Neuronal stem cell (in vitro differentiated cells): ENCODE data around the gene SNUPN.
A peak's percentile ranks its signal among the peaks of the same experiment; 100 is the strongest.

Source experiments
- DNase-seq: peaks from one replicate; pipeline ENCODE4 v3.0.0-alpha.2; 2013; ENCODE audit warnings: low spot score
- H2AFZ ChIP-seq: one replicate; pipeline ENCODE4 v1.6.1; 2013; ENCODE audit warnings: mild to moderate bottlenecking, low read length, inconsistent platforms
- H2AK5ac ChIP-seq: 2 replicates; pipeline ENCODE4 v1.6.1; 2013; ENCODE audit warnings: low read depth, mild to moderate bottlenecking, inconsistent platforms, low read length, moderate library complexity, mixed read lengths
- H2BK120ac ChIP-seq: 2 replicates; pipeline ENCODE4 v1.6.1; 2013; ENCODE audit warnings: low read depth, mild to moderate bottlenecking, inconsistent platforms, low read length, moderate library complexity, mixed read lengths
- H2BK12ac ChIP-seq: one replicate; pipeline ENCODE4 v1.6.1; 2013; ENCODE audit warnings: low read length, inconsistent platforms
- H2BK15ac ChIP-seq: 2 replicates; pipeline ENCODE4 v1.6.1; 2013; ENCODE audit warnings: mild to moderate bottlenecking, low read length, inconsistent platforms, mixed read lengths
- H2BK5ac ChIP-seq: one replicate; pipeline ENCODE4 v1.6.1; 2013; ENCODE audit warnings: inconsistent platforms, mild to moderate bottlenecking, low read length, moderate library complexity
- H3K14ac ChIP-seq: one replicate; pipeline ENCODE4 v1.6.1; 2013; ENCODE audit warnings: low read length, inconsistent platforms
- H3K18ac ChIP-seq: 2 replicates; pipeline ENCODE4 v1.6.1; 2013; ENCODE audit warnings: low read length, inconsistent platforms
- H3K23ac ChIP-seq: 2 replicates; pipeline ENCODE4 v1.6.1; 2013; ENCODE audit warnings: low read depth, mild to moderate bottlenecking, mixed read lengths, low read length, inconsistent platforms; ENCODE audit not compliant: poor library complexity
- H3K27ac ChIP-seq: replicated peaks from 3 replicates; pipeline ENCODE4 v1.5.1; 2013; ENCODE audit warnings: low read length, inconsistent platforms
- H3K27me3 ChIP-seq, 3 experiments: 2 replicates each; pipeline ENCODE4 v1.6.1; 2013; ENCODE audit warnings: low read length in 3 of 3, mild to moderate bottlenecking in 2 of 3, inconsistent platforms in 1 of 3, low read depth in 1 of 3, mixed read lengths in 1 of 3, moderate library complexity in 1 of 3; ENCODE audit not compliant: control insufficient read depth in 3 of 3, insufficient read depth in 3 of 3
- H3K36me3 ChIP-seq, 2 donors: replicated peaks in 1 of 2; 2 replicates each; pipeline ENCODE4 v1.6.1; 2013; ENCODE audit warnings: low read length in 2 of 2; ENCODE audit not compliant: control insufficient read depth in 2 of 2, insufficient read depth in 2 of 2
- H3K4ac ChIP-seq: 2 replicates; pipeline ENCODE4 v1.6.1; 2013; ENCODE audit warnings: inconsistent platforms, mild to moderate bottlenecking, low read length, moderate library complexity
- H3K4me1 ChIP-seq, 2 donors: 1 replicate in 1 of 2; 2 replicates in 1 of 2; pipeline ENCODE4 v1.6.1; 2013; ENCODE audit warnings: low read length in 2 of 2, low read depth in 1 of 2; ENCODE audit not compliant: control insufficient read depth in 2 of 2, insufficient read depth in 1 of 2
- H3K4me2 ChIP-seq: one replicate; pipeline ENCODE4 v1.6.1; 2013; ENCODE audit warnings: mild to moderate bottlenecking, low read length, inconsistent platforms; ENCODE audit not compliant: insufficient read depth, poor library complexity, severe bottlenecking
- H3K4me3 ChIP-seq, 2 donors: 2 replicates each; pipeline ENCODE4 v1.5.1; 2013; ENCODE audit warnings: low read length in 2 of 2, mild to moderate bottlenecking in 2 of 2, inconsistent platforms in 1 of 2, moderate library complexity in 1 of 2
- H3K79me1 ChIP-seq: one replicate; pipeline ENCODE4 v1.6.1; 2013; ENCODE audit warnings: low read depth, mild to moderate bottlenecking, inconsistent platforms, low read length, moderate library complexity
- H3K9ac ChIP-seq: one replicate; pipeline ENCODE4 v1.6.1; 2013; ENCODE audit warnings: mild to moderate bottlenecking, low read depth, low read length, inconsistent platforms; ENCODE audit not compliant: poor library complexity
- H3K9me3 ChIP-seq, 2 donors: replicated peaks in 1 of 2; 2 replicates each; pipeline versions ENCODE3 to v1.6.1; 2013; ENCODE audit warnings: low read length in 2 of 2, mild to moderate bottlenecking in 2 of 2, inconsistent platforms in 1 of 2, low read depth in 1 of 2, mixed read lengths in 1 of 2, moderate library complexity in 1 of 2; ENCODE audit not compliant: control insufficient read depth in 2 of 2, insufficient read depth in 1 of 2
- H4K8ac ChIP-seq: one replicate; pipeline ENCODE4 v1.6.1; 2013; ENCODE audit warnings: low read depth, mild to moderate bottlenecking, inconsistent platforms, low read length, moderate library complexity
- H4K91ac ChIP-seq: one replicate; pipeline ENCODE4 v1.6.1; 2013; ENCODE audit warnings: low read length, low read depth, mild to moderate bottlenecking, inconsistent platforms; ENCODE audit not compliant: poor library complexity
- WGBS, 2 donors: extraction: QIAGEN DNeasy Blood & Tissue Kit; methylation state at CpG; one replicate each; pipeline ENCODE4 v1.1.7; 2013; ENCODE audit warnings: missing lambda C conversion rate in 2 of 2, mixed read lengths in 1 of 2; ENCODE audit not compliant: insufficient read length in 2 of 2, insufficient replicate concordance in 1 of 2; ENCODE audit errors: extremely low coverage in 2 of 2; 5-methylcytosine and 5-hydroxymethylcytosine counted together

The SNUPN gene

DNA sequence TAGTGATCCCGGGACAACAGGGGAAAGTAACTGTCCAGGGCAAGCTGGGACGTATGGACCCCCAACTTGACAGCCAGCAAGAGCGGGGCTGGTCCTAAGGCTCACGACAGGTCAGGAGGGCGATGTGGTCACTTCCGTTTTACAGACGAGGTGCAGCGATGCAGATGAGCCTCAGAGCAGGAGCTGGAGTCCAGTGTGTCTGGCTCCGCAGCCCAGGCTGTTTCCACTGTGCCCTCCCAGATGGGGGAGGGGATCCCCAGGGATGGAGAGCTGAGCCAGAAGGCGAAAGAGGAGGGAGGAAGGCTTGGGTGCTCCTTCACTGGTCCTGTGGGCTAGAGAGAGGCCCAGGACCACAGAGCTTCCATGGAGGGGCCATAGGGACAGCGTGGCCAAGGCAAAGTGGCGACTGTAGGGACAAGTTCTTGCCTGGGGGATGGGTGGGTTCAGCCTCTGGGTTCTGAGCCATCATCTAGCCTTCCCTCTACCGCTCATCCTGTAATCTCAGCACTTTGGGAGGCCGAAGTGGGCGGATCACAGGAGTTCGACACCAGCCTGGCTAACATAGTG, 27.9 kb upstream of the SNUPN start:
- no peak overlapping the region for H2BK5ac ChIP-seq
- no peak overlapping the region for H3K27ac ChIP-seq
- peak overlapping the region in 1 of 2 donors; percentile 16 for H3K4me3 ChIP-seq
- no peak overlapping the region for H4K8ac ChIP-seq
- no peak overlapping the region for H2BK15ac ChIP-seq
- no peak overlapping the region for H3K4me2 ChIP-seq
- no peaks in the 10 kb centered on the region for H3K27me3 ChIP-seq
- H3K36me3 ChIP-seq, result peaks cover 34 to 84% of the 10 kb centered on the region in 2 donors
- H2BK120ac ChIP-seq, result no peak overlapping the region
- H3K9ac ChIP-seq, result peak overlapping the region; percentile 70
- peak overlapping the region; percentile 13 for H2AK5ac ChIP-seq
- no peak overlapping the region for H3K4ac ChIP-seq
- H3K79me1 ChIP-seq, result peaks cover 18% of the 10 kb centered on the region
- H3K18ac ChIP-seq, result peak overlapping the region; percentile 4
- H4K91ac ChIP-seq, result no peak overlapping the region
- H2BK12ac ChIP-seq, result no peak overlapping the region
- H3K14ac ChIP-seq, result peak overlapping the region; percentile 57
- no peaks in the 10 kb centered on the region for H3K9me3 ChIP-seq
- DNase-seq, result no peak
- peak overlapping the region; percentile 9 for H3K23ac ChIP-seq
- no CpG with 5 or more reads among the region's 16 CpGs for WGBS, 2 donors
- no peak overlapping the region for H2AFZ ChIP-seq
- H3K4me1 ChIP-seq, result peaks cover 40 to 43% of the 10 kb centered on the region in 2 donors

DNA sequence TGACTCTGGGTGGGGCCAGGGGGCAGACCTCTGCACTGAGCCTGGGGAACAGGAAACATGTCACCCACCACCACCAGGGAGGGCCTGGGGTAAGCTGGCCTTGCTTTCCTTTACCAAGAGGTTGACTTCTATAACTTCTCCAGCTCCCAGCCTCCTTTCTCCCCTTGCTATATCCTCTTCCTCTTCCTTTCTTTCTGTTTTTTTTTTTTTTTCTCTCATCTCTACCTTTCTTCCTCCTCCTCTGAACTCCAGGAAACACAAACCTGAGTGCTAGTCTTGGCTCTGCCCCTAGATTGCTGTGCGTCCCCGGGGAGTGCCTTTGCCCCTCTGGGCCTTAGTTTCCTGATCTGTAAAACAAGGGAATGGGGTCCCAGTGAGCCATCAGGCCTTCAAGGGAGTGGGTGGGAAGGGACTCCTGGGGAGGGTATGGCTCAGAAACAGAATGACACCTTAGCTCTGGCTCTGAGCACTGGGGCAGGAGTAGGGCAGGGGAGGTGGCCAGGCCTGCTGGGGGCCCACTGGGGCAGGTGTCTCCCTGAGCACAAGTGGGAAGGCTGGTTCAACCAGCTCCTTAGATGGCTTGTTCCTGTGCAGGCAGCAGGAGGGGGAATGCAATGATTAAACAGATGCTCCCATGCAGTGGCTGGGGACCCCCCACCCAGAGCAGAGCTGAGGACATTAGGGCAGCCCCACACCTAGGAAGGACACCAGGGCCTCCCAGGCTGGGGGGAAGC, 26.5 kb upstream of the SNUPN start:
- H3K18ac ChIP-seq, result no peak overlapping the region
- H2AFZ ChIP-seq, result no peak overlapping the region
- no peak overlapping the region for H3K4me3 ChIP-seq
- H2AK5ac ChIP-seq, result no peak overlapping the region
- no peak overlapping the region for H3K27ac ChIP-seq
- no peak overlapping the region for H4K91ac ChIP-seq
- H3K23ac ChIP-seq, result peak overlapping the region; percentile 3
- no peak overlapping the region for H3K4me2 ChIP-seq
- no peak overlapping the region for H3K9ac ChIP-seq
- no peak overlapping the region for H2BK120ac ChIP-seq
- H3K9me3 ChIP-seq, result no peaks in the 10 kb centered on the region
- WGBS, 2 donors, result no CpG with 5 or more reads among the region's 2 CpGs
- H3K79me1 ChIP-seq, result peaks cover 18% of the 10 kb centered on the region
- no peak for DNase-seq
- H3K36me3 ChIP-seq, result peaks cover 25 to 69% of the 10 kb centered on the region in 2 donors
- no peak overlapping the region for H2BK15ac ChIP-seq
- H2BK12ac ChIP-seq, result no peak overlapping the region
- H3K14ac ChIP-seq, result no peak overlapping the region
- peaks cover 41 to 43% of the 10 kb centered on the region in 2 donors for H3K4me1 ChIP-seq
- H2BK5ac ChIP-seq, result peak overlapping the region; percentile 21
- H3K27me3 ChIP-seq, result no peaks in the 10 kb centered on the region
- no peak overlapping the region for H3K4ac ChIP-seq
- no peak overlapping the region for H4K8ac ChIP-seq

DNA sequence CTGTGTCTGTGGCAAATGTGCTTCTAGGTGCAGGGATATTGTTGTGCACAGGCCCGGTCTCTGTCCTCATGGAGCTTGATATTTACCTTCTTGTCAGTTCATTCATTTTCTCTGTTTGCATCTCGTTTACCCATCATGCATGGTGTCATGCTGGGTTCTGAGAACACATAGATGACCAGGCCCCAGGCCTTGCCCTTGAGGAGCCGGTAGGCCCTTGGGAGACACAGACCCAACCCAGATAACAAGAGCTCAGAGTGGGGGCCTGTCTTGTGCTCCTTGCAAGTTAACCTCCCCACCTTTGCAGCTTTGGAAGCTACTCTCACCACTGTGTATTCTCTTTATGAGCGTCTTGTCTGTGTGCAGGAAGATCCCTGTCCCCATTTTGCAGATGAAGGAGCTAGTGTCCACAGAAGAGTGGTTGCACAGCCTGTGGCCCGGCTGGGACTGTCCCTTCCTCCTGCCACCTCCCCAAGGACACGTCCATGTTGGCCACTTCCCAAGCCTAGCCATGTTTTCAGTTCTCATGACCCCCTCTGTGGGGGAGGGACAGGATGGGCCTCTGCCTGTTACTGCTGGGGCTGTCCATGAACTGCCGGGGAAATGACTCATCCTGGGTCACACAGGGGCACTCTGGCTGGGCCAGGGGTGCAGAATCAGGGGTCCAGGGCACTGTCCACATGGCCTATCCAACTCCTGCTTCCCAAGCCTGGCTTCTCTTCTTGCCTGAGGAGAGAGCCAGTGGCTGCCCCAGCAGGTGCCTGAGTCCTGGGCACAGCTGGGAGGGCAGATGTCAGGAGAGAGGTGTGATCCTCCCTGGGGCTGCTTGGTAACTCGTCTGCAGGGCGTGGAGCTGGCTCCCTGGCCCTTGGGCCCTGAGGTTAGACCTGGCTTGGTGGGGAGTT, 25.6 kb upstream of the SNUPN start:
- Histone ChIP-seq H3K14ac (no peak overlapping the region), H4K91ac (no peak overlapping the region), H2BK15ac (no peak overlapping the region), H3K4ac (no peak overlapping the region), H3K9ac (peak overlapping the region; percentile 74), H3K79me1 (peaks cover 18% of the 10 kb centered on the region), H3K4me2 (no peak overlapping the region), H3K23ac (peak overlapping the region; percentile 3), H2BK12ac (no peak overlapping the region), H3K27ac (no peak overlapping the region), H2BK5ac (no peak overlapping the region), H2AFZ (no peak overlapping the region), H3K4me3 (no peak overlapping the region), H4K8ac (no peak overlapping the region), H3K27me3 (peaks cover 0 to 8% (median 0%) of the 10 kb centered on the region in 3 experiments), H3K18ac (no peak overlapping the region), H3K4me1 (peaks cover 44 to 45% of the 10 kb centered on the region in 2 donors), H3K36me3 (peaks cover 21 to 61% of the 10 kb centered on the region in 2 donors), H3K9me3 (no peaks in the 10 kb centered on the region), H2AK5ac (no peak overlapping the region), H2BK120ac (no peak overlapping the region)
- DNase-seq, result no peak
- no CpG with 5 or more reads among the region's 9 CpGs for WGBS, 2 donors
